GM19395 (cell line): ENCODE measurements around the gene TMEM91.
A peak's percentile ranks its signal among the peaks of the same experiment; 100 is the strongest.
"Not testable (repeated sequence)": the region's sequence is repeated elsewhere in the genome, so short reads cannot be mapped to it uniquely, and the experiment has no call there.

Experiments
- ATAC-seq: cut with Tn5 transposase; IDR thresholded peaks from one replicate; pipeline ENCODE4 v1.9.1; 2021; ENCODE audit warnings: mild to moderate bottlenecking, moderate library complexity; ENCODE audit not compliant: unreplicated experiment

TMEM91 gene

DNA sequence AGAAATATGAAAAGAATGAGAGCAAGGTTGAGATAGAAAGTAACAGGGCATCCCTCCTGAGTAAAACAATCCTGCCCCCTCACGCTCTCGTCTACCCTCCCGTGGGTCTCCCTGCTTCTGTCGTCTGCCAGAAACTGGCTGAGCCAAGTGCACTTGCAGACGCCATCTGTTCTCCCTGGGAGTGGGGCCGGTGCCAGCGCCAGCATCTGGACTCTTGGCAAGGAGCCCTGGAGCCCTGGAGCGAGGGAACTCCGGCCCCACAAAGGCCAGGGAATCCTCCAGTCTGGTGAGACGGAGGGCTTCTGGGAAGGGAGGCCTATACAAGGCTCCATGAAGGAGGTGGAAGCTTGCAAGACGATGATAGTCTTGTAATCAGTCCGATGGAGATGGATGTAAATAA lies 2.3 kb upstream of the TMEM91 start:
- no peak for ATAC-seq

- ATAC-seq = no peak
Measured at GRCh38 chr19:41376998-41377365, 649 bp downstream of the TMEM91 start.

GRCh38 chr19:41377977-41378709 lies 1.8 kb downstream of the TMEM91 start:
- ATAC-seq = peak; percentile 79

DNA sequence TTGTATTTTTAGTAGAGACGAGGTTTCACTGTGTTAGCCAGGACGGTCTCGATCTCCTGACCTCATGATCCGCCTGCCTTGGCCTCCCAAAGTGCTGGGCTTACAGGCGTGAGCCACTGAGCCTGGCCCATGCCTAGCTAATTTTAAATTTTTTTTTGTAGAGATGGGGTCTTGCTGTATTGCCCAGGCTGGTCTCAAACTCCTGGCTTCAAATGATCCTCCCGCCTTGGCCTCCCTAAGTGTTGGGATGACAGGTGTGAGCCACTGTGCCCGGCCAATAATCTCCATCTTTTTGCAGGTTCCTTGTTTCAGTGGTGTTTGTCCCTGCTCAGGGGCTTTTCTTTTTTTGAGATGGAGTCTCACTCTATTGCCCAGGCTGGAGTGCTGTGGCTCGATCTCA lies 5.2 kb downstream of the TMEM91 start:
- not testable (repeated sequence) for ATAC-seq

DNA sequence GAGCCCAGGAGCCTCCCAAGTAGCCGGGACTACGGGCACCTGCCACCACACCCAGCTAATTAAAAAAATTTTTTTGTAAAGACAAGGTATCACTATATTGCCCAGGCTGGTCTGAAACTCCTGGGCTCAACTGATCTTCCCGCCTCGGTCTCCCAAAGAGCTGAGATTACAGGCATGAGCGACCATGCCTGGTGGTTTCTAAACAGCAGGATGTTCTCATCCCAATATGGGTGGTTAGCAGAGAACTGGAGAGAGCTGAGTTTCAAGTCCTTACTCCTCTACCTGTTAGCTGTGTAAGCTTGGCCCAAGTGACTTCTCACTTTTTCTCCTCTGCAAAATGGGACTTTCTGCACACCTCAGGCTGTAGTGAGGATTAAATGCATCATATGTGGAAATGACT lies 8.0 kb downstream of the TMEM91 start:
- no peak for ATAC-seq

DNA sequence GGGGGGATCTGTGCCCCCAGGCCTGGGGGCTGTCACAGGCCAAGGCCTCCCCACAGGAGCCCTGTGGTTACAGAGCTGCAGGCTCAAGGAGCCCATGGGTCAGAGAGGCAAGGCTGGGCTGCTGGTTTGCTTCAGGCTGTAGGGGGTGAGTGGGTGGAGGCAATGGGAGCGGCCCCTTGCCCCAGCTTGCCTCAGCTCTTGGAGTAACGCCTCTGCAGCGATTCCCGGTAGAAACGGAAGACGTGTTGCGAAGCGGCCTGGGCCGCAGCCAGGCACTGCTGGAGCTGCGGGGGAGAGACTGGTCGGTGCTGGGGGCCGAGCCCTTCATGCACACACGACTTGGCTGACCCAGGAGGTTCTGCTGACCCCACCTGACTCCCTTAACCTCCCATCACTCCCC lies 10.1 kb downstream of the TMEM91 start:
- ATAC-seq = no peak

DNA sequence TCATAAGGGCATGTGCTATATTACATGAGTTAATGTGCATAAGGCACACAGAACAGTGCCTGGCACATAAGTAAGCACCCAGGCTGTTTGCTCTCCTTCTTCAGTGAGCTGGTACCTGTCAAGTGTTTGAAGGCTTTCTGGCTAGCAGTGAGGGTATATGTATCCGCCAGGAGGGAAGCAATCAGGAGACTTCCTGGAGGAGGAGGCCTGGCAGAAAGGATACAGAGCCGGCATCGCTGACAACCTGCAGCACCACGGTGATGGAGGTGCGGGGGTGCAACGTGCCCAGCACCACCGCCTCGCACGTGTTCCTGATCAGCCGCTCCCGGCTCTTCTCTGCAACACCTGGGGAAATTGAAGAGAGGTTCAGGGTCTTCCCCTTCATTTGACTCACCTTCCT lies 15.3 kb downstream of the TMEM91 start:
- no peak for ATAC-seq

- ATAC-seq = no peak
Measured at GRCh38 chr19:41392775-41393174, 16.4 kb downstream of the TMEM91 start.

DNA sequence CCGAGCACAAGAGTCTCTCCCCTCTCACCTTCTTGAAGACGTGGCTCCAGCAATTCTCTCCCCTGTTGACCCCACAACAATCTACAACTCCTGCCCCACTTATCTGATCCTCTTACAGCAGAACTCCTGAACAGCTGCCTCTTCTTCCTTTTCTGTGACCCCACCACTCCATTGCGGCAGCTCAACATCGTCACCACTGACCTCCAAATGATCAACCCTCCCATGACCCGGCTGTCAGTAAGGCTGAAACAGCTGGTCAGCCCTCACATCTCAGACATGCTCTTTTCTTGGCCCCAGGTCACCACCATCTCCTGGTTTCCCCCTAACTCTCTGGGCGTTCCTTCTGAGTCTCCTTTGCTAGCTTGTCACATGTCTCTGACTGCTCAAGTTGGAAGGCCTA lies 19.0 kb downstream of the TMEM91 start:
- no peak for ATAC-seq

- ATAC-seq = peak; percentile 87
Measured at GRCh38 chr19:41397086-41398049, 21.0 kb downstream of the TMEM91 start, which contains the start of the genes BCKDHA and EXOSC5. Gene BCKDHA, plus strand, starts transcription at chr19:41397818. Its CDS starts 10 bp downstream, at chr19:41397828. Gene EXOSC5, minus strand, starts transcription at chr19:41397359. Its CDS starts 31 bp downstream, at chr19:41397328.

DNA sequence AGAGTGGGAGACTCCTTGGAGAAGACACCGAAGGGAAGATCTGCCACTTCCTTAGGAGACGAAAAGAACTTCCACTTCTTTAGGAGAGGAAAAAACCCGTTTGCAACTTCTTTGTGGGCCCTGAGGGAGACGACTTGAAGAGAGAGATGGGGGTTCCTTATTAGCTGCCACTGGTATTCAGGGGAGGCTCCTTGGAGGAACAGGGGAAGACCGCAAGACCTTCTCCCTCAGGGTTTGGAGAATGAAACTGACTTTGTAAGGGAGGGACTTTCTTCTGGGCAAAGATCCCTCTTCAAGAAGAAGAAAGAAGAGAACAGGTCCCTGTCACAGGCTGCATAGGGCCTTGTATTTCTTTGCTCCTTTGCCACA lies 21.7 kb downstream of the TMEM91 start:
- ATAC-seq = no peak

DNA sequence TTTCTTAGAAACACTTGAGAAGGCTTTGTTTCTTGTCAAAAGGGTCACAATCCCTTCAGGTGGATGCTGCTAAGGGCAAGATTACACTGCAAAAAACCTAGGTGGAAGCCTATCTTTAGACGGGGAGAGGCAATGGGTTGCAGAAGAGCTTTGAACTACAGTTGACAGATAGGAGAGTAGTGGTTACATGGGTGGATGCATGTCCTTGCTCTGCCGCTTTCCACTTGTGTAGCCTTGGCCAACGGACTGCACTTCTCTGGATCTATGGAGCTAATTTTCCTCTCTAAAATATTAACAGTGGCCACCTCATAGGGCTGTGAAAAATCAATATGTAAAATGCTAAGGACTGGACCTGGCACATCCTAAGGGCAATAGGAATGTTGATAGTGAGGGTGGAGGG lies 22.3 kb downstream of the TMEM91 start:
- ATAC-seq = no peak

DNA sequence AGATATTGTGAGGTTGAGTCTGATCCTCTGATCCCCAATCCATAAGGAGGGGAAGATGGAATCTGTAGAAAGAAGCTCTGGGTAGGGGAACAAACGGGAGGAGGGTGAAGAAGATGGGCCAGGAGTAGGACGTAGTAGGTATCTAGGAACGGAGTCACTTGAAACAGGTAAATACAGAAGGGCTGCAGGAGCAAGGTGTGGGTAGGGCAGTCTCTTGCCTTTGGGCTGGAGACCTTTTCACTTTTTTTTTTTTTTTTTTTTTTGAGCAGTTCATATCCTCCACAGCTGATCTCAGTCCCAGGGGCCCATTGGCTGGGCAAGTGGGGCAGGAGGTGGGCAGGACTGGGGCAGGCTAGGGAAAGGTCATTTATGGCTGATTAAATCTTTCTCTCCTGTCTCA lies 22.8 kb downstream of the TMEM91 start:
- no peak for ATAC-seq

- ATAC-seq = no peak
Measured at GRCh38 chr19:41399525-41399924, 23.2 kb downstream of the TMEM91 start.

DNA sequence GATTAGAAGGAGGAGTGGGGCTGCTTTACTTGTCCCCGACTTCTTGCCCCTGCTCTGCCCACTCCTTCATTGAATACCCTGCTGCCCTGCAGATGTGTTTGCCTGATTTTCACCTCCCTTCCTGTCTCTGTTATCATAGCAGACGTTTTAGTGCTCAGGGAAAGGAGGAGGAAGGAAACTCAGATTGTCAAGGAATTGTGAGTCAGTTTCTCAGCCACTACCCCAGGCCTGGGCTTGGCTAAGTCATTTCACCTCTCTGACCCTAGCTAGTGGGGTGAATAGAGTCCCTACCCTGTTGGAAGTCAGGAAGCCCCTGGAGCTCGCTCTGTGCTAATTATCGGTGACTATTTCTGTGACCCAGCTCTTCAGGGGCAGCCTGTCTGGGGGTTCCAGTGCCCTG lies 25.1 kb downstream of the TMEM91 start:
- no peak for ATAC-seq

DNA sequence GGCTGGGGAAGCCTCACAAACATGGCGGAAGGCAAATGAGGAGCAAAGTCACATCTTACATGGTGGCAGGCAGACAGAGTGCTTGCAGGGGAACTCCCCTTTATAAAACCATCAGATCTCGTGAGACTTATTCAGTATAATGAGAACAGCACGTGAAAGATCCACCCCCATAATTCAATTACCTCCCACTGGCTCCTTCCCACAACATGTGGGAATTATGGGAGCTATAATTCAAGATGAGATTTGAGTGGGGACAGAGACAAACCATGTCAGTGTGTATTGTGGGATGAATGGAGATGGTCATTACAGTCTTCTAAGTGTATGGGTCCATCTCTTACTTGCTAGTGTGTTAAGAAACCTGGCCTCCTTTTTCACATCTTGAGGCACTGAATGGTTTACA lies 25.7 kb downstream of the TMEM91 start:
- ATAC-seq = no peak

DNA sequence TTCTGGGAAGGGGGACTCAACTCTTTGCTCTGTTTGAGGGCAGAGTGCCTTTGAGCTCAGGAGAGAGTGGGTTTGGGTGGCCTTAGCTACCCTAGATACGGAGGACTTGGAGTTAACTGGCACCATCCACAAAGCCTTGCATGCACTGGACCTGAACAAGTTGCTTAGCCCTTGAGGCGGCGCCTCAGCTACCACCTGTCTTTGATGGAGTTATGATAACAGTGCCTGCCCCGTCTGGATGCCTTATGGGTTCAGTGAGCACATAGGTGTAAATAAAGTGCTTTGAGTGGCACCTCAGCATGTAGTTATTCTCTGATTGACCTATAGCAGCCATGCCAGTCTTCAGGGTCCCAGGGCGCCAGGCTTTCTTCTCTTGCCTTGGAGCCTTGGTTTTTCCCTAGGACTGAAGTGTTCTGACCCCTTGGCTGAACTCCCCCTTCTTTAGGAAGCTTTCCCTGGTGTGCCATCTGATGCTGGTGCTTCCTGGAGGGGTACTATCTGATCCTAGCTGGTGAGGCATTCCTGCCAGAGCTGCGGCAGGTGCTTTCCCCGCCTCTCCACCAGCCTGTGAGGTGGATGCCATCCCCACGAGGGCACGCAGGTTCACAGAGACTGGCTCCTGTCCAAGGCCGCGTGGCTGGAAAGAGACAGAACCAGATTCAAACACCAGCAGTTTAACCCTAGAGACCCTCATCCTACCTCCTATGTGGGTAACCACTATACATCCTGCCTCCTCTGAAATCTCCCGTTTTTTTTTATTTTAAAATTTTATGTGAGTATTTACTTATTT lies 27.0 kb downstream of the TMEM91 start:
- ATAC-seq = no peak

DNA sequence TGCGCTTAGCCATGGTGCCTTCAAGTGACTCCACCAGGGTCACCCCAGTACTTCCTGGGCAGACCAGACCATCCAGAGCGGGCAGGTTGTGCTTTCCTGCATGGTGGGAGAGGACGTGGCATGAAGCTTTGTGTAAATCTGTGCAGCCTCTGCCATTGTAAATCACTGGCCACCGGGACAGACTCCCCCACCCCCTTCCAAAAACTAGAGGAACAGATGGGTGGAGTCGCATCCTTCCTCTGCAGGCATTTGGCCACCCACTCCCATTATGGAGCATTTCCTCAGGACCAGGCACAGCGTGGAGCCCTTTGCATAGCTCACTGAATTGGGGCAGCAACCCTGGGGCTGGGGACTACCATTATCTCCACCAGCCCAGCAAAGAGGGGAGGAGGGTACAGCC lies 29.4 kb downstream of the TMEM91 start:
- no peak for ATAC-seq

GRCh38 chr19:41407271-41407670 lies 30.9 kb downstream of the TMEM91 start:
- no peak for ATAC-seq

- ATAC-seq = no peak
Measured at GRCh38 chr19:41408256-41408655, 31.9 kb downstream of the TMEM91 start.

- not testable (repeated sequence) for ATAC-seq
Measured at GRCh38 chr19:41408846-41409245, 32.5 kb downstream of the TMEM91 start.
